GM18505 (cell line): ENCODE results near the gene PHLDB2.
"Not testable (repeated sequence)": the region's sequence is repeated elsewhere in the genome, so short reads cannot be mapped to it uniquely, and the experiment has no call there.

Source experiments
- ATAC-seq: cut with Tn5 transposase; IDR thresholded peaks from one replicate; pipeline ENCODE4 v1.9.1; 2021; ENCODE audit not compliant: unreplicated experiment
- POLR2A ChIP-seq: IDR thresholded peaks from 4 replicates; pipeline ENCODE4 v1.6.1; 2011; ENCODE audit warnings: borderline replicate concordance; ENCODE audit not compliant: insufficient read depth, insufficient read length; ENCODE audit errors: extremely low read depth

Gene PHLDB2

DNA sequence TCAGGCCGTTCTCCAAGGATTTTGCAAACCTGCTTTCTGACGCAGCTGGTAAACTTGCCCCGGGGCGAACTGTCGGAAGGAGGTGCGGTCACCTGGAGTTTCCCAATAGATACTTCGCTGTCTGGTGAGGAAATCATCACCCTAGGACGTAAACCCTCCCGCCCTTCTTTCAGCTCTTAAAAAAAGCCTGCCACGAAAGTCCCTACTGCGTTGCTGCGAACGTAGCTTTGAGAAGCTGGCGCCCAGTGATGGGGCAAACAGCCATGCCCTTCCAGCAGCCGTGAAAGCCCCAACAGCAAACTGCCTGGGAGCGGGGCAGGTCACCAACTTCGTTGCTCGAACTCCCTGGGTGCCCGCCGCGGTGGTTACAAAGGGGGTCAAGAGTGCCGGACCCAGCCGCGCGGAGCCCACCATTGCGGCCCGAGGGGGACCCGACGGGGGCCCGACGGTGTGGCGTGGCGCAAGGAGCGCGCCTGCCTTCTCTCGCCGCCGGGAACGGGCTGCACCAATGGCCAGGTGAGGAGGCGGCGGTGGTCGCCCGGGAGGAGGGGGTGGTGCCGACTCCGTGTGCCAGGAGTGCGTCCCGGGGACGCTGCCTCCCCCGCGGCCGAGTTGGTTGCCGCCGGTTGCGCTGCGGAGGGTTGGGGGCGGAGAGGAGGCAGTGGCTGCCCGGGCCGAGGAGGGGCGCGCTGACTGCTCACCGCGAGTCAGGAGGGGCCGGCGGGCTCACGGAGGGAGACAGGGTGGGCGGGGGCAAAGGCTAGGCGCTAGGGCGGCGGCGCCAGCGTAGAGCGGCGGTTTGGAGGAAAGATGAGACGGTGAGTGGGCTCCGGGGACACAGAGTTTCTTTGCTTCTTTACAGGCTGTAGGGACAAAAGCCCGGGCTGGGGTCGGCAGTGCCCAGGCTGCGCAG, at the start of gene PHLDB2:
Gene PHLDB2 (plus strand): TSS at position 205 of the 913 bp plus-strand sequence. CDS start 24,813 bp downstream, outside the sequence.
- ATAC-seq = peak; percentile 38
- TF ChIP-seq POLR2A = no peak

GRCh38 chr3:111810909-111811308, 48.2 kb upstream of the PHLDB2 start:
- no peak for TF ChIP-seq POLR2A
- no peak for ATAC-seq

DNA sequence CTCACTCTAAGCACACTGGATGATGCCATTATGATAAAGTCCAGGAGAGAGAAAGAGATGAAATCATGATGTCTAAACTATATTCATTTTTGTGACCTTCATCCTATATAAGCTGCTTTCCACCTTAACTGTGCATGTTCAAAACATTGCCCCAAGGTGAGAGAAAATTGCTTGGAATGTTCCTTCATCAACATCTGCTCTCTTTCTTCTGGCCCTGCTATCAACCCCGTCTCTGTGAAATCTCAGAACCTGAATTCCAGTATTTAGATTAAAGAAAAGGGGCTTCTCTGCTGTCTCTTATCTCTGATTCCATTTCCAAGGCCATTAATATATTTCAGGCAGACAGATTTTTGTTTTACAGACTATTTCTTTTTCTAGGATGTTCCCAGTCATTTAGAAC, 47.3 kb upstream of the PHLDB2 start:
- TF ChIP-seq POLR2A = no peak
- no peak for ATAC-seq

GRCh38 chr3:111812701-111813100, 46.4 kb upstream of the PHLDB2 start:
- ATAC-seq = no peak
- TF ChIP-seq POLR2A = no peak

DNA sequence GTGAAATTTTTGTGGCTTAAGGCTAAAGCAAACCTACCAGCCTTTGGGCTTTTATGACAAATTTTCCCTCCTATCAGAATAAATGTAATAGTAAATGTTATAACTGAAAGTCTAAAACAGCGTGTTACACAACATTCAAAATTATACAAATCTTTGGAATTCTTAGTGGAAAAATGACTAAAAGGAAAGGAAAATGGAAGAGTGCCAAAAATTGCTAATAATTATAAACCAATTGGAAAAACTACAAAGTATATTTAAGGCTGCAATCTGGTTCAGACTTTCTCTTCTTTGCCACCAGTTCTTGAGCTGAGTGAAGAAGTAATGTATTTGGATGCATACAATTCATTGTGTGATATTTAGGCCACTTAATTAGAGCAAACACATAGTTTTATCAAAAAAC, 45.6 kb upstream of the PHLDB2 start:
- TF ChIP-seq POLR2A = no peak
- no peak for ATAC-seq

GRCh38 chr3:111813979-111814378, 45.1 kb upstream of the PHLDB2 start:
- ATAC-seq = no peak
- TF ChIP-seq POLR2A = no peak

- ATAC-seq = not testable (repeated sequence)
Measured at GRCh38 chr3:111816771-111817170, 42.3 kb upstream of the PHLDB2 start.

- TF ChIP-seq POLR2A = no peak
- no peak for ATAC-seq
Measured at GRCh38 chr3:111819927-111820326, 39.1 kb upstream of the PHLDB2 start.

DNA sequence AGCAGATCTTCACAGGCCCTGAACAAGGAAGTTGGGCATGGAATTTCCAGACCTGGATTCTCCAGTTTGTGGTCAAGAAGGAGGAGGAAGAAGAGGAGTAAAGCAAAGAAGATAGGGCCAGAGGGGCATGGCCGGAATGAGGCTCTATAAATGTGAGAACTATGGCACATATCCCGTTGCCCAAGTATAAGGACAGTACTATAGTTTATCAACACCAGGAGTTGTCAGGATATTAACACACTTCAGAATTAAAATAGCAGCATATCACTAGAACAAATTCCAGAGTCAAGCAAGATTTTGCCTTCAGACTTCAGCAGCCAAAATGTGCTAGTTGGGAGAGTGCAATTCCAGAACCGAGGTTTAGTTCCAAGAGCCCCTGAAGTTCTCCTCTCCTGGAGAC, 38.4 kb upstream of the PHLDB2 start:
- TF ChIP-seq POLR2A = no peak
- ATAC-seq = no peak

GRCh38 chr3:111821891-111822290, 37.2 kb upstream of the PHLDB2 start:
- no peak for TF ChIP-seq POLR2A
- ATAC-seq = no peak

DNA sequence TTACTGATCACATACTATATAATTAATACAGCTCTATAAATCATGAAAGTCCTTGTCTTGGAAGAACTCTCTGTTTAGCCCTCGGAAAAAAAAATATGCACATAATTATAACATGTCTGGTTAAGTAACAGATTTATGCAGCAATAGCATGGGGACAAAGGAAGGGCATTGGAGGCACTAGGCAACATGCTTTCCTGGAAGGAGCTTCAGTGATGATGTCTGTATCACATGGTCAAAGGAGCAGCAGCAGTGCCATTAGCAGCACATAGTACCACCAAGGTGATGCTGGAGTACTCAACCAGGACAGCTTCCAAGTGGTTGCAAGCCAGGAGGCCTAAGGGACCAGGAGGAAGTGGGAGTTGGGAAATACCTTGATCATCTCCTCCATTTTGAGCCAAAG, 36.3 kb upstream of the PHLDB2 start:
- ATAC-seq = no peak
- no peak for TF ChIP-seq POLR2A

DNA sequence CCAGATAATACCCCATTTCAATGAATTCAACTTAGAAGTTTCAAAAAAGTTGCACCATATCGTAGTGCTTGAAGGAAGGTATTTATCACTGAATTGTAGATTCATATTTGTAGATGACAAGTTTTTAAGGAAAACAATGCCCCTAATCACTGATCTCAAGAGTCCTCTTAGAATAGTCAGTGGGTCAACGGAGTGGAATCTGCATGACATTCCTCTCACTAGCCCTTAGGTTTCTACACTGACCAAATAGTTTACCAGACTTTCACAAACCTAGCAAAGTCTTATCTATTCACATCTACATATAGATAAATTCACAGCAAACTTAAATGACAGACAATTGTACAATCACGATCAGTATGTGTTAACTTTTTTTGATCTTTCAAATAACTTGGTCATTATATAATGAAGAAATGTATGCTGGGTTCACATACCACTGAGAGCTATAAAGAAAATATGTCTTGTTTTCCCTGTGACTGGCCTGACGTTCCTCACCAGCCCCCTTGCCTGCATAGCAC, 35.7 kb upstream of the PHLDB2 start:
- ATAC-seq = no peak
- TF ChIP-seq POLR2A = no peak

DNA sequence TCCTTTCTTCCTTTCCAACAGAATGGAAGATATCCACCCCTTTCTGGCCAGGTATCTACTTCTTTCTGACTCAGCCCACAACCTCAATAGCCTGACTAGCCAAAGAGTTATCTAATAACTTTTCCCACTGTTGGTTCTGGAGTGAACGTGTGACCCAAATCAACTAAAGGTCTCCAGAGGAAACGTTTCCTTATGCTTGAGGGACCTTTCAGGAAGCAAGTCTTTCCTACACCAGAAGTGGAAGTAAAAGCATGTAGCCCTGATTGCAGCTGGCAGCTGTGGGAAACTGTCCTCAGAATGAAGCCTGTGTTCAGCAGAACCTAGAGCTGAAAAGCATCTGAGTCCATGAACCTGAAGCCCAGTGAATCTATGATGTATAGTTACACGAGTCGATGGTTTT, 34.7 kb upstream of the PHLDB2 start:
- no peak for ATAC-seq

GRCh38 chr3:111827871-111828270, 31.2 kb upstream of the PHLDB2 start:
- ATAC-seq = no peak
- no peak for TF ChIP-seq POLR2A

More for the DNA sequence above, 34.7 kb upstream of the PHLDB2 start:
- TF ChIP-seq POLR2A = no peak
